SK-N-SH treated with all-trans-retinoic acid at 6 μM for 48 hours (cell line): ENCODE data around the gene RTP5.

Experiments used
- ZFP3 ChIP-seq: fragments of 250-450 bp; sonication (Bioruptor Pico); IDR thresholded peaks from 2 replicates; pipeline ENCODE4 v1.5.0; 2020; ENCODE audit warnings: mild to moderate bottlenecking, moderate library complexity
- TF ChIP-seq, protein P1 (sequence below): fragments of 250-450 bp; sonication (Bioruptor Pico); IDR thresholded peaks from 2 replicates; pipeline ENCODE4 v1.8.0; 2020; ENCODE audit warnings: mild to moderate bottlenecking, moderate library complexity, borderline replicate concordance

DNA sequence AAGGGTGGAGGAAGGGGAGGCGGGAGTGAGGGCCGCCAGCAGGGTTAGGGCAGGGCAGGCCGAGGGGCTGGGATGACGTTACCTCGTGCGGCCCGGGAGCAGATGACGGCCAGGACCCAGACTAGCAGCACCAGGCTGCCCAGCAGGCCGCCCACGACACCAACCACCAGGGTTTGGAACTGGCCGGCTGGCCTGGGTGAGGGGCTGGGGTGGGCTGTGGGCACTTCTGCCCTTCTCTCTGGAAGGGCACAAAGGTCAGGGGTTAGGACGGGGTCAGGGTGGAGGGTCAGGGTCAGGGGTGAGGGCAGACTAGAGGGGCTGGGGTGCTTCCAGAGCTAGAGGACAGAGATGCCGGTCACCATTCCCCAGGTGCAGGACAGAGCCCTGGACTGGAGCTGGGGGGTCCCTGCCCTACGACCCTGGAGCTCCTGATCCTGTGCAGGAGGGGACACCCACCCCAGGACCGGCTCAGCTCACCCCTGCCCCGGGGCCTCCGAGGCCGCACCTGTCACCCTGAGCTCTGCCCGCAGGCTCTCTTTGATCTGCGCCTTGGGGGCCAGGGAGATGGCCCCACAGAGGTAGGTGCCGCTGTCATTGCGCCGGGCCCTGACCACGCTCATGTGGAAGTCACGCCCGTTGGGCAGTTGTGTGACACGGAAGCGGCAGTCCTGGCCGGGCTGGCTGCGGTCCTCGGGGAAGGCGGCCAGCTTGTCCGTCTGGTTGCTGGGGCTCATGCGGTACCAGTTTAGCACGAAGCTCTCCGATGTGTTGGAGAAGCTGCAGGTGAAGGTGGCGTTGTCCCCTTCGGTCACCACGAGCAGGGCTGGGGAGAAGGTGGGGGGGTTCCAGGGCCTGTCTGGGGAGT, 17.2 kb upstream of the RTP5 start:
- TF ChIP-seq, protein P1, sequence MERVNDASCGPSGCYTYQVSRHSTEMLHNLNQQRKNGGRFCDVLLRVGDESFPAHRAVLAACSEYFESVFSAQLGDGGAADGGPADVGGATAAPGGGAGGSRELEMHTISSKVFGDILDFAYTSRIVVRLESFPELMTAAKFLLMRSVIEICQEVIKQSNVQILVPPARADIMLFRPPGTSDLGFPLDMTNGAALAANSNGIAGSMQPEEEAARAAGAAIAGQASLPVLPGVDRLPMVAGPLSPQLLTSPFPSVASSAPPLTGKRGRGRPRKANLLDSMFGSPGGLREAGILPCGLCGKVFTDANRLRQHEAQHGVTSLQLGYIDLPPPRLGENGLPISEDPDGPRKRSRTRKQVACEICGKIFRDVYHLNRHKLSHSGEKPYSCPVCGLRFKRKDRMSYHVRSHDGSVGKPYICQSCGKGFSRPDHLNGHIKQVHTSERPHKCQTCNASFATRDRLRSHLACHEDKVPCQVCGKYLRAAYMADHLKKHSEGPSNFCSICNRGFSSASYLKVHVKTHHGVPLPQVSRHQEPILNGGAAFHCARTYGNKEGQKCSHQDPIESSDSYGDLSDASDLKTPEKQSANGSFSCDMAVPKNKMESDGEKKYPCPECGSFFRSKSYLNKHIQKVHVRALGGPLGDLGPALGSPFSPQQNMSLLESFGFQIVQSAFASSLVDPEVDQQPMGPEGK: no peak
- TF ChIP-seq ZFP3: no peak
